Osteocyte (in vitro differentiated cells): Measurements from ENCODE around the gene ATOH1. TPM values are rescaled to one million over a fixed set of nuclear protein-coding genes. Genes with fewer than 3 reads are reported as not detected.

Source experiments
- DNase-seq: peaks from one replicate; pipeline ENCODE4 v3.0.0; 2021; ENCODE audit warnings: mixed read lengths; ENCODE audit not compliant: unreplicated experiment; ENCODE audit errors: extremely low spot score
- H3K27ac Mint-ChIP-seq: one replicate; pipeline ENCODE4 v1.8.0; 2021; ENCODE audit warnings: mild to moderate bottlenecking, mixed read lengths; ENCODE audit not compliant: unreplicated experiment
- H3K27me3 Mint-ChIP-seq: one replicate; pipeline ENCODE4 v1.8.0; 2021; ENCODE audit warnings: mixed read lengths; ENCODE audit not compliant: unreplicated experiment
- H3K36me3 Mint-ChIP-seq: one replicate; pipeline ENCODE4 v1.8.0; 2021; ENCODE audit warnings: mixed read lengths; ENCODE audit not compliant: unreplicated experiment
- H3K4me1 Mint-ChIP-seq: one replicate; pipeline ENCODE4 v1.8.0; 2021; ENCODE audit warnings: mixed read lengths; ENCODE audit not compliant: unreplicated experiment
- H3K4me3 Mint-ChIP-seq: one replicate; pipeline ENCODE4 v1.8.0; 2021; ENCODE audit warnings: mild to moderate bottlenecking, moderate library complexity, mixed read lengths; ENCODE audit not compliant: unreplicated experiment
- H3K9me3 Mint-ChIP-seq: one replicate; pipeline ENCODE4 v1.8.0; 2021; ENCODE audit warnings: mixed read lengths; ENCODE audit not compliant: unreplicated experiment
- total RNA-seq: library from RNA; stranded (reverse); gene quantifications from 2 replicates; pipeline ENCODE4 v1.2.1, GENCODE V29; 2021
- TF ChIP-seq, protein P1 (sequence below): fragments of 200-600 bp; sonication (generic); IDR thresholded peaks from 2 replicates; pipeline ENCODE4 v1.5.0; 2021; ENCODE audit warnings: antibody characterized with exemption, mild to moderate bottlenecking, moderate library complexity

ATOH1 gene
- total RNA-seq, 1 donor from 2014 or later = not detected

DNA sequence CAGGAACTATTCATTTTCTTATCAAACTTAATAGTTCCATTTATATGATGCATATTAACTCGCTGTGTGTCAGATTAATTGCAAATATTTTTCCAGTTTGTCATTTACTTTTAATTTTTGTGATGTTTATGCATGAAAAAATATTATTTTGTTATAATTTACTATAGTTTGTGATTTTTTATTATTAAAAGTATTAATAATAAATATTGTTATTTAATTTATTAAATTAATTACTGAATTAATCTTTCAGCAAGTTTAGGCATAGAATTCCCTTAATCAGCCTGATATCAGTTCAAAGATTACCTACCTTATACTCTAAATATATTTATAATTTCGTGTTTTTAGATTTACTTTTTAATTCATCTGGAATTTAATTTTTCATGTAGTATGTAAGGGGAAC lies 15.5 kb upstream of the ATOH1 start:
- TF ChIP-seq, protein P1, sequence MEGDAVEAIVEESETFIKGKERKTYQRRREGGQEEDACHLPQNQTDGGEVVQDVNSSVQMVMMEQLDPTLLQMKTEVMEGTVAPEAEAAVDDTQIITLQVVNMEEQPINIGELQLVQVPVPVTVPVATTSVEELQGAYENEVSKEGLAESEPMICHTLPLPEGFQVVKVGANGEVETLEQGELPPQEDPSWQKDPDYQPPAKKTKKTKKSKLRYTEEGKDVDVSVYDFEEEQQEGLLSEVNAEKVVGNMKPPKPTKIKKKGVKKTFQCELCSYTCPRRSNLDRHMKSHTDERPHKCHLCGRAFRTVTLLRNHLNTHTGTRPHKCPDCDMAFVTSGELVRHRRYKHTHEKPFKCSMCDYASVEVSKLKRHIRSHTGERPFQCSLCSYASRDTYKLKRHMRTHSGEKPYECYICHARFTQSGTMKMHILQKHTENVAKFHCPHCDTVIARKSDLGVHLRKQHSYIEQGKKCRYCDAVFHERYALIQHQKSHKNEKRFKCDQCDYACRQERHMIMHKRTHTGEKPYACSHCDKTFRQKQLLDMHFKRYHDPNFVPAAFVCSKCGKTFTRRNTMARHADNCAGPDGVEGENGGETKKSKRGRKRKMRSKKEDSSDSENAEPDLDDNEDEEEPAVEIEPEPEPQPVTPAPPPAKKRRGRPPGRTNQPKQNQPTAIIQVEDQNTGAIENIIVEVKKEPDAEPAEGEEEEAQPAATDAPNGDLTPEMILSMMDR = no peak
- Mint-ChIP-seq H3K27ac (no peak overlapping the region), H3K27me3 (peaks cover 54% of the 10 kb centered on the region)

DNA sequence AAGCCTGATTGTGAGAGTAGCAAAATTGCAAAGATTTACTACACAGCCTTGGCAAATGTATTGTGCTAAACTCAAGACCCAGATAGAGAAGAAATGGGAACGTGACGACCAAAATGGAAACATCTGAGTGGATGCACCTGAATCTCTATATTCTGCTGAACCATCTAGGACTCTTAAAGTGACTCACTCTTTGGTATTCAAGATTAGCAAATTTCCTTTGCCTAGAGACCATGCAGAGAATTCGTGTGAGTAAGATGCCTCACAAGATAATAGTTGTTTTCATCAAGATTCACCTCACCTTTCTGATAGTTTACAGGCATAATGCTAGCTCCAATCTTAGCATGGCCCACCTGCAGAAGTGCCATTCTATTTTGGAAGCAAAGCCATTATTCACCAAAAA lies 14.4 kb upstream of the ATOH1 start:
- H3K4me1 Mint-ChIP-seq = no peaks in the 10 kb centered on the region
- no peaks in the 10 kb centered on the region for H3K9me3 Mint-ChIP-seq
- peaks cover 53% of the 10 kb centered on the region for H3K27me3 Mint-ChIP-seq
- H3K4me3 Mint-ChIP-seq = no peak overlapping the region
- DNase-seq = no peak
- H3K27ac Mint-ChIP-seq = no peak overlapping the region
- H3K36me3 Mint-ChIP-seq = no peaks in the 10 kb centered on the region
- TF ChIP-seq, protein P1 = no peak

More for the DNA sequence above, 15.5 kb upstream of the ATOH1 start:
- Mint-ChIP-seq H3K9me3 (no peaks in the 10 kb centered on the region), H3K4me1 (no peaks in the 10 kb centered on the region), H3K4me3 (no peak overlapping the region), H3K36me3 (no peaks in the 10 kb centered on the region)
- DNase-seq = no peak

DNA sequence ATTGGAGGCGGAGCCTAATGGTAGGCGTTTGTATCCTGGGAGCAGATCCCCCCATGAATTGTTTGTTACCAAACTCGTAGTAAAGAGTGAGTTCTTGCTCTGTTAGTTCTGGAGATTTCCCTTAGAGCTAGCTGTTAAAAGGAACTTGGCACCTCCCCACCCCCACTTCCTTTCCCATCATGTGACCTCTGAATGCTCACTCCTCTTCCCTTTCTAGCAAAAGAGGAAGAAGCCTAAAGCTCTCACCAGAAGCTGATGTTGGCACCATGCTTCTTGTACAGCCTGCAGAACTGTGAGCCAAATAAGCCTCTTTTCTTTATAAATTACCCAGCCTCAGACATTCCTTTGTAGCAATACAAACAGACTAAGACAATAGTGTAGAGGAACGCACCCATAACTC lies 13.8 kb upstream of the ATOH1 start:
- Mint-ChIP-seq H3K9me3 (no peaks in the 10 kb centered on the region), H3K27me3 (peaks cover 52% of the 10 kb centered on the region), H3K4me3 (no peak overlapping the region), H3K36me3 (no peaks in the 10 kb centered on the region), H3K27ac (no peak overlapping the region), H3K4me1 (no peaks in the 10 kb centered on the region)
- TF ChIP-seq, protein P1 = no peak
- DNase-seq = no peak

DNA sequence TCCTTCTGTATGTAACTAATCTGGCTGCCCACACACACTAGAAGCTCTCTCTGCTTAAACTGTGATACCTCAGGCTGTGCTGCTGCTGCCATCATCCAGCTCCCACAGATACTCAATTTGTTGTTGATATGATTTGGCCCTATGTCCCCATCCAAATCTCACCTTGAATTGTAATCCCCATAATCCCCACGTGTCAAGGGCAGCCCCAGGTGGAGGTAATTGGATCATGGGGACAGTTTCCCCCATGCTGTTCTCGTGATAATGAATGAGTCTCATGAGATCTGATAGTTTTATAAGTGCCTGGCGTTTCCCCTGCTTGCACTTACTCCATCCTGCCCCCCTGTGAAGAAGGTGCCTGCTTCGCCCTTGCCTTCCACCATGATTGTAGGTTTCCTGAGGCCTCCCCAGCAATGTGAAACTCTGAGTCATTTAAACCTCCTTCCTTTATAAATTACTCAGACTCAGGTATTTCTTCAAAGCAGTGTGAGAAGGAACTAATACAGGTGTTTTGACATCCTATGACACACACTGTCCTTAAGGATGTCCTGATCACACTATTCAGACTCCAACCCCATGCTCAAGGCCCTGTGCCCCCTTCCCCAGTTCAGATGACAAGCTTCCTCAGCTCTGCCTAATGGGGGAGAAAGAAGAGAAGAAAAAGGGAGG lies 2.9 kb upstream of the ATOH1 start:
- no peak overlapping the region for H3K27ac Mint-ChIP-seq
- H3K4me1 Mint-ChIP-seq = peaks cover 26% of the 10 kb centered on the region
- TF ChIP-seq, protein P1 = no peak
- H3K36me3 Mint-ChIP-seq = no peaks in the 10 kb centered on the region
- H3K4me3 Mint-ChIP-seq = no peak overlapping the region
- H3K27me3 Mint-ChIP-seq = peaks cover 84% of the 10 kb centered on the region
- H3K9me3 Mint-ChIP-seq = no peaks in the 10 kb centered on the region
- DNase-seq = no peak

DNA sequence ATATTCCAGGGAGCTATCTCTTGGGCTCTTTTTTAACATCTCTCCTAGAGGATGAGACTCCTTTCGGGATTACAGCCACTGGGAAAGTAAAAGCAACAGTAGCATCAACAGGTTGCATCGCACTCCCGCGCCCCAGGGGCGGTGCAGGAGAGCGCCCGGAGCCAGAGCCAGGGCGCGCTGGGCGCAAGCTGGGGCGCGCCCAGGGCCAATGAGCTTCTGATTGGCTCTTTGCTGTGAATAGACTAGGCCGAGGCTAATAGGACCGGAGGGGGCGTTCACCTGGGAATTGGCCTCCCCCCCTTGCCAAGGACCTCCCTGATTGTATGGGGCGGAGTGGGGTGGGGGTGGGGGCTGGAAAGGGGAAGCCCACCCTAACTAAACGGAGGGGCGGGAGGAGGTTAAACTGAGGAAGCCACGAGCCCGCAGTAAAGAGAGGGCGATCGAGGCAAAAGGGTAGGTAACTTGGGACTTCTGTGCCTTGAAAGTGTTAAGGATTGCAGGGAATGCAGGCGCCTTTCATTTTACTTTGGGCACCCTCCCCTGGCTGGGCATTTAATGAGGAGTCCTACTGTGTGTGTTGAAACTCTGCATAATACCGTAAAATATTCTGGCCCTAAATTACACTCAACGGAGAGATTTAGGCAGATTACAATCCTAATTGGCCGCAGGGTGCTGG lies 1.1 kb upstream of the ATOH1 start:
- no peak overlapping the region for H3K27ac Mint-ChIP-seq
- TF ChIP-seq, protein P1 = no peak
- H3K27me3 Mint-ChIP-seq = peaks cover 91% of the 10 kb centered on the region

More for the DNA sequence above, 1.1 kb upstream of the ATOH1 start:
- no peak for DNase-seq
- Mint-ChIP-seq H3K4me3 (no peak overlapping the region), H3K9me3 (no peaks in the 10 kb centered on the region), H3K4me1 (peaks cover 26% of the 10 kb centered on the region), H3K36me3 (no peaks in the 10 kb centered on the region)
